Gastroesophageal sphincter (tissue), 4 donors: Measurements from ENCODE around the gene FRMD5. TPM values are rescaled to one million over a fixed set of nuclear protein-coding genes. Genes with fewer than 3 reads are reported as not detected.

ENCODE experiments used
- ATAC-seq: fragments of 150-250 bp; one replicate; pipeline ENCODE4 v1.9.1; 2016; ENCODE audit warnings: mild to moderate bottlenecking, moderate library complexity
- H3K27ac ChIP-seq, 4 donors: fragments of 200-600 bp; sonication (generic) in 3 of 4; 1 replicate in 3 of 4; 2 replicates in 1 of 4; pipeline ENCODE4 v1.5.1; 2016 to 2019
- H3K27me3 ChIP-seq: fragments of 200-600 bp; sonication (generic); one replicate; pipeline ENCODE4 v1.5.1; 2019
- H3K36me3 ChIP-seq, 2 donors: fragments of 200-600 bp; sonication (generic); one replicate each; pipeline ENCODE4 v1.5.1; 2019; ENCODE audit warnings: control low read depth in 1 of 2
- H3K4me1 ChIP-seq, 3 donors: fragments of 200-600 bp; sonication (generic); 1 replicate in 2 of 3; 2 replicates in 1 of 3; pipeline ENCODE4 v1.5.1; 2016 to 2019; ENCODE audit warnings: control low read depth in 2 of 3
- H3K4me3 ChIP-seq, 2 donors: fragments of 200-600 bp; sonication (generic); one replicate each; pipeline ENCODE4 v1.5.1; 2019; ENCODE audit warnings: mild to moderate bottlenecking in 1 of 2, moderate library complexity in 1 of 2
- H3K9me3 ChIP-seq, 3 donors: fragments of 200-600 bp; sonication (generic); one replicate each; pipeline ENCODE4 v1.5.1; 2017 to 2019; ENCODE audit warnings: control low read depth in 2 of 3
- EP300 ChIP-seq: sonication (generic); formaldehyde crosslinking; IDR thresholded peaks from one replicate; pipeline ENCODE4 v1.6.1; 2017; ENCODE audit warnings: antibody characterized with exemption, mild to moderate bottlenecking
- POLR2A ChIP-seq, 2 donors: fragments of 450-650 bp; IDR thresholded peaks; one replicate each; pipeline ENCODE4 v1.6.1; 2017; ENCODE audit warnings: antibody characterized with exemption in 2 of 2, mild to moderate bottlenecking in 2 of 2, moderate library complexity in 1 of 2
- POLR2AphosphoS5 ChIP-seq: sonication (generic); formaldehyde crosslinking; IDR thresholded peaks from one replicate; pipeline ENCODE4 v1.6.1; 2017; ENCODE audit warnings: antibody characterized with exemption
- WGBS, 2 donors: methylation state at CpG; one replicate each; pipeline ENCODE4 v1.1.5; 2018; ENCODE audit warnings: low coverage in 1 of 2; 5-methylcytosine and 5-hydroxymethylcytosine counted together
- total RNA-seq, 4 donors: library from RNA; depleted of rRNA; stranded (reverse); fragments of >200 nt; gene quantifications; one replicate each; pipeline ENCODE4 v1.1.0, GENCODE V29; 2016
- TF ChIP-seq, protein P1 (sequence below), 4 experiments: fragments of 200-600 bp in 2 of 4; fragments of 450-650 bp in 2 of 4; sonication (generic) in 1 of 4; IDR thresholded peaks; one replicate each; pipeline ENCODE4 v1.5.1; 2017 to 2019; ENCODE audit warnings: antibody characterized with exemption in 4 of 4, mild to moderate bottlenecking in 2 of 4, moderate library complexity in 2 of 4

Gene FRMD5
- total RNA-seq, 4 donors from 2014 or later, result 0.47 to 1.2 (median 0.90) TPM

DNA sequence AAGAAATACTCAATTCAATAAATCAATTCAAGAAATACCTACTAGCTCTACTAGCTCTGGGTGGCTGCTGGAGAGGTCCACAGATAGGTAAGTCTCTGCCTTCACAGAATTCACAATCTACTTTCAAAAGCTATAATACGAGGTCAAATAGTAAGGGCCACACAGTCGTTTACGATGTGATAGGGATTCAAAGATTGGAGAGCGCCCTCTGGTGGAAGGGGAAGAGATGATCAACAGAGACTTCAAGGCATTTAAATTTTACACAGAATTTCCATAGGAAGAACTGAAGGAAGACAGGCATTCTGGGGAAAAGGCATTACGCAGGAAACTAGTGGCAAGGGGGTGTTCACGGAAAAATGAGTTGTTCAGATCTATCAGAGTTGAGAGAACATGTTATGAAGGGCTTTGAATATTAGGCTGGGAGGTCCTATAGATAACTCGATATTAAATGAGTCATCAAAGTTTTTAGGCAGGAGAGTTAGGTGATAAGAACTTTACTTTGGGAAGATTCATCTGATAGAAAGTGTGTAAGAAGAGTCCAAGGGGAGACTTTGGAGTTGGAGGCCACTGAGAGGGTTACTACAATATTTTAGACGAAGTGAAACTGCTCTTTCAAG is 128.8 kb downstream of the FRMD5 start:
- Histone ChIP-seq H3K9me3 (no peaks in the 10 kb centered on the region), H3K36me3 (no peaks in the 10 kb centered on the region), H3K4me3 (no peak overlapping the region), H3K27me3 (no peaks in the 10 kb centered on the region), H3K4me1 (no peaks in the 10 kb centered on the region), H3K27ac (no peak overlapping the region)
- TF ChIP-seq, protein P1, sequence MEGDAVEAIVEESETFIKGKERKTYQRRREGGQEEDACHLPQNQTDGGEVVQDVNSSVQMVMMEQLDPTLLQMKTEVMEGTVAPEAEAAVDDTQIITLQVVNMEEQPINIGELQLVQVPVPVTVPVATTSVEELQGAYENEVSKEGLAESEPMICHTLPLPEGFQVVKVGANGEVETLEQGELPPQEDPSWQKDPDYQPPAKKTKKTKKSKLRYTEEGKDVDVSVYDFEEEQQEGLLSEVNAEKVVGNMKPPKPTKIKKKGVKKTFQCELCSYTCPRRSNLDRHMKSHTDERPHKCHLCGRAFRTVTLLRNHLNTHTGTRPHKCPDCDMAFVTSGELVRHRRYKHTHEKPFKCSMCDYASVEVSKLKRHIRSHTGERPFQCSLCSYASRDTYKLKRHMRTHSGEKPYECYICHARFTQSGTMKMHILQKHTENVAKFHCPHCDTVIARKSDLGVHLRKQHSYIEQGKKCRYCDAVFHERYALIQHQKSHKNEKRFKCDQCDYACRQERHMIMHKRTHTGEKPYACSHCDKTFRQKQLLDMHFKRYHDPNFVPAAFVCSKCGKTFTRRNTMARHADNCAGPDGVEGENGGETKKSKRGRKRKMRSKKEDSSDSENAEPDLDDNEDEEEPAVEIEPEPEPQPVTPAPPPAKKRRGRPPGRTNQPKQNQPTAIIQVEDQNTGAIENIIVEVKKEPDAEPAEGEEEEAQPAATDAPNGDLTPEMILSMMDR (IDR thresholded peaks at IDR 0.05), result peak; percentile 32 to 64 (median 45)
- no peak for TF ChIP-seq POLR2AphosphoS5
- TF ChIP-seq POLR2A (IDR thresholded peaks at IDR 0.05), result no peak
- 34 to 36% methylated on average over 8 of the region's 8 CpGs for WGBS, 2 donors
- ATAC-seq, result no peak

DNA sequence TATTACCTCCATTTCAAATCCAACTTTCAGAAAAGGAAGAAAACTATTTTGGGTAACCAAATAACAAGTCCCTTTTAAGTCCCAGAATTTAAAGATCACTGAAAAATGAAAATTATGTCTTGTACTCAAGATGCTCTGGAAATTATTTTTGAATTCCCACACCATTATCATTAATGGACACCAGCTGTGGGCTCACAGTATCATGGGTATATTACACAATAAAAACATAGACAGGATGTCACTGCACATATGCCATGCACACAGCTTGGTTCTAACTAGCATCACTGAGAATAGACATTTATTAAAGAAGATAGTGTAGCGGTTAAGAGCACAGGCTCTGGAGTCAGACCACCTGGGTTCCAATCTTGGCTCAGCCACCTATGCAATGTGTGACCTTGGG is 130.4 kb downstream of the FRMD5 start:
- WGBS, 2 donors, result 86 to 89% methylated on average over 1 of the region's 1 CpG
- H3K27ac ChIP-seq, result no peak overlapping the region

DNA sequence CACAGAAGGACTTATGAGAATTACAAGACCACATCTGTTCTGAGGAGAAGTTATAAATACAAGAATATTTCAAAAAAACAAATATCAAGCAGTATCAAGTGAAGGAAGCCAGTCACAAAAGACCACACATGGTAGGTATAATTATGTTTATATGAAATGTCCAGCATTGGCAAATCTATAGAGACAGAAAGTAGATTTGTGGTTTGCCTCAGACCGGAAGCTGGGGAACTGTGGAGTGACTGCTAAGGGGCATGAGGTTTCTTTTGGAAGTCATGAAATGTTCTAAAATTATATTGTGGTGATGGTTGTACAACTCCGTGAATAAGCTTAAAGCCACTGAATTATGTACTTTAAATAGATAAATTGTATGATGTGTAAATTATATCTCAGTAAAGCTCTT is 136.9 kb downstream of the FRMD5 start:
- 76 to 100% methylated on average over 2 of the region's 2 CpGs for WGBS, 2 donors
- no peaks in the 10 kb centered on the region for H3K36me3 ChIP-seq
- no peak overlapping the region for H3K4me3 ChIP-seq
- no peak overlapping the region for H3K27ac ChIP-seq
- H3K27me3 ChIP-seq, result no peaks in the 10 kb centered on the region
- H3K4me1 ChIP-seq, result no peaks in the 10 kb centered on the region
- TF ChIP-seq POLR2A (IDR thresholded peaks at IDR 0.05) (no peak), EP300 (no peak), POLR2AphosphoS5 (no peak)
- TF ChIP-seq, protein P1 (IDR thresholded peaks at IDR 0.05), result no peak
- ATAC-seq, result no peak
- no peaks in the 10 kb centered on the region for H3K9me3 ChIP-seq

More for the DNA sequence above, 130.4 kb downstream of the FRMD5 start:
- no peak overlapping the region for H3K4me3 ChIP-seq
- no peaks in the 10 kb centered on the region for H3K9me3 ChIP-seq
- no peak for ATAC-seq
- no peaks in the 10 kb centered on the region for H3K36me3 ChIP-seq
- no peaks in the 10 kb centered on the region for H3K27me3 ChIP-seq
- H3K4me1 ChIP-seq, result no peaks in the 10 kb centered on the region
- no peak for TF ChIP-seq POLR2A (IDR thresholded peaks at IDR 0.05)
- TF ChIP-seq, protein P1 (IDR thresholded peaks at IDR 0.05), result no peak
- TF ChIP-seq POLR2AphosphoS5, result no peak
- no peak for TF ChIP-seq EP300

DNA sequence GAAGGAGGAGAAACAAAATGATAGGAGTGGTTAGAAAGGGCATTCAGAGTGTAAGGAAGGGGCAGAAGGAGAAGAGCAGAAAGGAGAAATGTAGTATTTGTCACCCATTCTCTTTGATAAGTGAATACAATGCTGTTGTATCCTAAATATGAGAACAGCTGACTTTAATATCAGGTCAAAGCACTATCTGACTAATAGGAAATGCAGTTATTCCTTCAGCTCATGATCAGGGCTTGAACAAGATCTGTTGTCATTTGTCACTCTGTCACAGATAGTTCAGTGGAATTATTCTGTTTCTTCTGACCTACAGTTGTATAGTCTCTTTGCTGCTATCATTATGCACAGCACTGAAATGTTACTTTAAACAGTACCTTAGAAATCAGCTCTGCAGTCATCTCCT is 149.4 kb downstream of the FRMD5 start:
- Histone ChIP-seq H3K4me3 (no peak overlapping the region), H3K9me3 (no peaks in the 10 kb centered on the region), H3K36me3 (no peaks in the 10 kb centered on the region), H3K4me1 (no peaks in the 10 kb centered on the region), H3K27me3 (no peaks in the 10 kb centered on the region), H3K27ac (no peak overlapping the region)
- no peak for TF ChIP-seq POLR2AphosphoS5
- TF ChIP-seq EP300, result no peak
- TF ChIP-seq POLR2A (IDR thresholded peaks at IDR 0.05), result no peak
- TF ChIP-seq, protein P1 (IDR thresholded peaks at IDR 0.05), result no peak
- ATAC-seq, result no peak

DNA sequence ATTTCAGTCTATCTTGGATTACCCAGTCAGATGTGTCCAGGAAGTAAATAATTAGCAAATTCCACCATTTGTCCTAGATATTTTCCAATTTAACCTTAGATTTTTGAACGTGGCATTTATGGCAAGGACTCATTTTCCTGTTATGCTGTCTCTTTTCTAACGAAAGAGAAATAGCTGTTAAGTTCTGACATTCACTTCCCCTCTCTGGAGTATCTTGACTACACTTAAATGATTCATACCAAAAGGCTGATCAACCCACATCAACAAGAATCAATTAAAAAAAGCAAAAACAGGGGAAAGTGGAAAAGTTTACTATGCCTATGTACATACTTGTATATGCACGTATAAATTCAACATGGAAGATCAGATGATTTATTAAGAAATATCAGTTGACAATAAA is 149.9 kb downstream of the FRMD5 start:
- no peak for TF ChIP-seq POLR2A (IDR thresholded peaks at IDR 0.05)
- no peak for TF ChIP-seq POLR2AphosphoS5
- TF ChIP-seq, protein P1 (IDR thresholded peaks at IDR 0.05), result no peak
- no peak for TF ChIP-seq EP300
- H3K4me3 ChIP-seq, result no peak overlapping the region
- WGBS, 2 donors, result 48 to 58% methylated on average over 2 to 3 of the region's 3 CpGs
- no peak for ATAC-seq
- H3K9me3 ChIP-seq, result no peaks in the 10 kb centered on the region
- H3K36me3 ChIP-seq, result no peaks in the 10 kb centered on the region
- H3K27me3 ChIP-seq, result no peaks in the 10 kb centered on the region
- H3K27ac ChIP-seq, result no peak overlapping the region
- H3K4me1 ChIP-seq, result no peaks in the 10 kb centered on the region
